NB4 (cell line): ENCODE data around the gene DYNC1I1.

ENCODE experiments used
- MYC ChIP-seq: IDR thresholded peaks from 2 replicates; pipeline ENCODE4 v1.6.1; 2011; ENCODE audit warnings: low read depth, low read length
- POLR2A ChIP-seq: IDR thresholded peaks from 2 replicates; pipeline ENCODE4 v1.6.1; 2011; ENCODE audit warnings: mild to moderate bottlenecking; ENCODE audit not compliant: insufficient read length; ENCODE audit errors: extremely low read depth
- TF ChIP-seq, protein P1 (sequence below): IDR thresholded peaks from one replicate; pipeline ENCODE4 v1.5.1; 2012; ENCODE audit warnings: low read depth, low read length
- TF ChIP-seq, protein P2 (sequence below): IDR thresholded peaks from 2 replicates; pipeline ENCODE4 v1.6.1; 2011; ENCODE audit warnings: low read depth, low read length

DNA sequence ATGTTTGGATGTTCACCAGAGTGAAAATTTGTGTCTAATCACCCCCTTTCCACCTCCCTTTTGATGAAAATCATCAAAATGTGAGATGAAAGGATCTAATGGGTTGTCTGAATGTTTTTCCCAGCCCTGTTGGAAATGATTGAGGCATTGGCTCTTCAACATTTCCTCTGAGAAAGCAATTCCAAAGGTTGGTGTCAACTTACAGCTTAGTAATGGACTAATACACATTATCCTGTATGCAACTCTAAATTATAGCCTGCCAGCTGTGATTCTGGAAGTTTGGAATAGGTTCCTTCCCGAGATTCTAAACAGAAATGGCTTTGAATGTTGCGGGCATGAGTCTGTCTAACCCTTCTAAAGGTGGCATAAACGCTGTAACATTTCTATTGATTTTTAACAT lies 152.9 kb downstream of the DYNC1I1 start:
- TF ChIP-seq, protein P1, sequence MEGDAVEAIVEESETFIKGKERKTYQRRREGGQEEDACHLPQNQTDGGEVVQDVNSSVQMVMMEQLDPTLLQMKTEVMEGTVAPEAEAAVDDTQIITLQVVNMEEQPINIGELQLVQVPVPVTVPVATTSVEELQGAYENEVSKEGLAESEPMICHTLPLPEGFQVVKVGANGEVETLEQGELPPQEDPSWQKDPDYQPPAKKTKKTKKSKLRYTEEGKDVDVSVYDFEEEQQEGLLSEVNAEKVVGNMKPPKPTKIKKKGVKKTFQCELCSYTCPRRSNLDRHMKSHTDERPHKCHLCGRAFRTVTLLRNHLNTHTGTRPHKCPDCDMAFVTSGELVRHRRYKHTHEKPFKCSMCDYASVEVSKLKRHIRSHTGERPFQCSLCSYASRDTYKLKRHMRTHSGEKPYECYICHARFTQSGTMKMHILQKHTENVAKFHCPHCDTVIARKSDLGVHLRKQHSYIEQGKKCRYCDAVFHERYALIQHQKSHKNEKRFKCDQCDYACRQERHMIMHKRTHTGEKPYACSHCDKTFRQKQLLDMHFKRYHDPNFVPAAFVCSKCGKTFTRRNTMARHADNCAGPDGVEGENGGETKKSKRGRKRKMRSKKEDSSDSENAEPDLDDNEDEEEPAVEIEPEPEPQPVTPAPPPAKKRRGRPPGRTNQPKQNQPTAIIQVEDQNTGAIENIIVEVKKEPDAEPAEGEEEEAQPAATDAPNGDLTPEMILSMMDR: no peak
- TF ChIP-seq POLR2A (no peak), MYC (no peak)
- TF ChIP-seq, protein P2, sequence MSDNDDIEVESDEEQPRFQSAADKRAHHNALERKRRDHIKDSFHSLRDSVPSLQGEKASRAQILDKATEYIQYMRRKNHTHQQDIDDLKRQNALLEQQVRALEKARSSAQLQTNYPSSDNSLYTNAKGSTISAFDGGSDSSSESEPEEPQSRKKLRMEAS: no peak
